Suprapubic skin (tissue), 4 donors: ENCODE data around the gene PRKN. TPM values are rescaled to one million over a fixed set of nuclear protein-coding genes. Genes with fewer than 3 reads are reported as not detected.

Experiments used
- DNase-seq, 2 donors: peaks; one replicate each; pipeline ENCODE4 v3.0.0-alpha.2; 2019; ENCODE audit warnings: low spot score in 2 of 2
- H3K27ac ChIP-seq: fragments of 200-600 bp; sonication (generic); one replicate; pipeline ENCODE4 v1.5.1; 2019
- H3K27me3 ChIP-seq: fragments of 200-600 bp; sonication (generic); one replicate; pipeline ENCODE4 v1.5.1; 2019
- H3K36me3 ChIP-seq: fragments of 200-600 bp; sonication (generic); one replicate; pipeline ENCODE4 v1.5.1; 2019
- H3K4me1 ChIP-seq: fragments of 200-600 bp; sonication (generic); one replicate; pipeline ENCODE4 v1.5.1; 2019
- H3K4me3 ChIP-seq: fragments of 200-600 bp; sonication (generic); one replicate; pipeline ENCODE4 v1.5.1; 2019; ENCODE audit warnings: mild to moderate bottlenecking
- H3K9me3 ChIP-seq: fragments of 200-600 bp; sonication (generic); one replicate; pipeline ENCODE4 v1.5.1; 2019
- EP300 ChIP-seq: sonication (generic); formaldehyde crosslinking; IDR thresholded peaks from one replicate; pipeline ENCODE4 v1.6.1; 2017; ENCODE audit warnings: antibody characterized with exemption
- POLR2A ChIP-seq, 2 donors: fragments of 450-650 bp; IDR thresholded peaks; one replicate each; pipeline ENCODE4 v1.6.1; 2017; ENCODE audit warnings: antibody characterized with exemption in 2 of 2, mild to moderate bottlenecking in 2 of 2, moderate library complexity in 2 of 2
- POLR2AphosphoS5 ChIP-seq, 3 donors: sonication (generic); formaldehyde crosslinking; IDR thresholded peaks; one replicate each; pipeline ENCODE4 v1.6.1; 2017; ENCODE audit warnings: antibody characterized with exemption in 3 of 3
- WGBS: methylation state at CpG from one replicate; pipeline ENCODE4 v1.1.5; 2018; 5-methylcytosine and 5-hydroxymethylcytosine counted together
- total RNA-seq, 4 donors: library from RNA; depleted of rRNA; stranded (reverse); fragments of >200 nt; gene quantifications; one replicate each; pipeline ENCODE4 v1.1.0, GENCODE V29; 2016
- TF ChIP-seq, protein P1 (sequence below), 2 donors: fragments of 200-600 bp in 1 of 2; fragments of 450-650 bp in 1 of 2; sonication (generic) in 1 of 2; IDR thresholded peaks; one replicate each; pipeline ENCODE4 v1.5.1; 2016 to 2019; ENCODE audit warnings: antibody characterized with exemption in 2 of 2, mild to moderate bottlenecking in 1 of 2, moderate library complexity in 1 of 2

Gene PRKN
- total RNA-seq, 4 donors from 2014 or later = 7.2 to 22.8 (median 14.4) TPM

DNA sequence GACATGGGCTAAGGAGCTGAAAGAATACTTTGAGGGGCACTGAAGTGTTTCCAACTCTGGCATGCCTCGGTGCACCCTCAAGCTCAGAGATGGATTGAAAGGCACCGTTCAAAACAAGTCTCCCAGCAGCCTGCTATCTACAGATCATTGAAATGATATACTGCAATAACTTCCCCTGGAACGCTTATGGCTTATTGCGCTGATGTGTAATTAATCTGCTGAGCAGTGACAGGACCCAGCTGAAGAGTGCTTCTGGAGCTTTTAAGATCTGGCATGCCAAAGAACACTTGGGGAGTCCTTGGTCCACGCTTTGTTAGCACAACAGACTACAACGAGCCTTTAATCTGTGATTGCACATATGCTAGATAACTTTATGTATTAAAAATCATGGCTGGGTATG, 708.2 kb downstream of the PRKN start:
- TF ChIP-seq POLR2AphosphoS5 (IDR thresholded peaks at IDR 0.05) = no peak
- no peak for TF ChIP-seq POLR2A (IDR thresholded peaks at IDR 0.05)
- TF ChIP-seq, protein P1, sequence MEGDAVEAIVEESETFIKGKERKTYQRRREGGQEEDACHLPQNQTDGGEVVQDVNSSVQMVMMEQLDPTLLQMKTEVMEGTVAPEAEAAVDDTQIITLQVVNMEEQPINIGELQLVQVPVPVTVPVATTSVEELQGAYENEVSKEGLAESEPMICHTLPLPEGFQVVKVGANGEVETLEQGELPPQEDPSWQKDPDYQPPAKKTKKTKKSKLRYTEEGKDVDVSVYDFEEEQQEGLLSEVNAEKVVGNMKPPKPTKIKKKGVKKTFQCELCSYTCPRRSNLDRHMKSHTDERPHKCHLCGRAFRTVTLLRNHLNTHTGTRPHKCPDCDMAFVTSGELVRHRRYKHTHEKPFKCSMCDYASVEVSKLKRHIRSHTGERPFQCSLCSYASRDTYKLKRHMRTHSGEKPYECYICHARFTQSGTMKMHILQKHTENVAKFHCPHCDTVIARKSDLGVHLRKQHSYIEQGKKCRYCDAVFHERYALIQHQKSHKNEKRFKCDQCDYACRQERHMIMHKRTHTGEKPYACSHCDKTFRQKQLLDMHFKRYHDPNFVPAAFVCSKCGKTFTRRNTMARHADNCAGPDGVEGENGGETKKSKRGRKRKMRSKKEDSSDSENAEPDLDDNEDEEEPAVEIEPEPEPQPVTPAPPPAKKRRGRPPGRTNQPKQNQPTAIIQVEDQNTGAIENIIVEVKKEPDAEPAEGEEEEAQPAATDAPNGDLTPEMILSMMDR (IDR thresholded peaks at IDR 0.05) = no peak
- TF ChIP-seq EP300 = no peak
- no peak for DNase-seq
- H3K27me3 ChIP-seq = no peaks in the 10 kb centered on the region
- no peak overlapping the region for H3K4me3 ChIP-seq
- no peaks in the 10 kb centered on the region for H3K36me3 ChIP-seq
- no peak overlapping the region for H3K27ac ChIP-seq
- H3K4me1 ChIP-seq = no peaks in the 10 kb centered on the region
- 18% methylated on average over 5 of the region's 6 CpGs for WGBS
- H3K9me3 ChIP-seq = no peaks in the 10 kb centered on the region

DNA sequence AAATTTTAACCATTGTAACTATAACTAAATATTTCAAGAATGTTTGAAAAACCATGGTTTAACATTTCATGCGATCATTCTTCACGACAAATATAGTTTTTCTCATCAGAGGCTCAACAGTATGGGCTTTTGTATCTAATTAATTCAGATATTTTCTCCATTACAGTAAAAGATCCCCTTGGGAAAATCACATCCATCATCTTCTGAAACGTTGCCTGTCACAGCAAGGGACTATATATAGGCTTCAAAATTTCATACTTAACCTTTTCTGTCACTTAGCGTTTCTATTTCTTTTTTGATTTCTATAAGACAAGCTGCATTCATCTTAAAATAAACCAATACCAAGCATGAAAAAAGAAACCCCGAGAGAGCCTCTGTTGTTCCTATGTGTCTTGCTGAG, 710.0 kb downstream of the PRKN start:
- DNase-seq = no peak
- WGBS = 46% methylated on average over 5 of the region's 5 CpGs
- H3K27ac ChIP-seq = no peak overlapping the region
- no peaks in the 10 kb centered on the region for H3K27me3 ChIP-seq
- H3K36me3 ChIP-seq = no peaks in the 10 kb centered on the region
- TF ChIP-seq, protein P1 (IDR thresholded peaks at IDR 0.05) = no peak
- no peak for TF ChIP-seq EP300
- TF ChIP-seq POLR2AphosphoS5 (IDR thresholded peaks at IDR 0.05) = no peak
- no peak for TF ChIP-seq POLR2A (IDR thresholded peaks at IDR 0.05)
- H3K4me1 ChIP-seq = no peaks in the 10 kb centered on the region
- H3K9me3 ChIP-seq = peaks cover 3% of the 10 kb centered on the region
- no peak overlapping the region for H3K4me3 ChIP-seq

DNA sequence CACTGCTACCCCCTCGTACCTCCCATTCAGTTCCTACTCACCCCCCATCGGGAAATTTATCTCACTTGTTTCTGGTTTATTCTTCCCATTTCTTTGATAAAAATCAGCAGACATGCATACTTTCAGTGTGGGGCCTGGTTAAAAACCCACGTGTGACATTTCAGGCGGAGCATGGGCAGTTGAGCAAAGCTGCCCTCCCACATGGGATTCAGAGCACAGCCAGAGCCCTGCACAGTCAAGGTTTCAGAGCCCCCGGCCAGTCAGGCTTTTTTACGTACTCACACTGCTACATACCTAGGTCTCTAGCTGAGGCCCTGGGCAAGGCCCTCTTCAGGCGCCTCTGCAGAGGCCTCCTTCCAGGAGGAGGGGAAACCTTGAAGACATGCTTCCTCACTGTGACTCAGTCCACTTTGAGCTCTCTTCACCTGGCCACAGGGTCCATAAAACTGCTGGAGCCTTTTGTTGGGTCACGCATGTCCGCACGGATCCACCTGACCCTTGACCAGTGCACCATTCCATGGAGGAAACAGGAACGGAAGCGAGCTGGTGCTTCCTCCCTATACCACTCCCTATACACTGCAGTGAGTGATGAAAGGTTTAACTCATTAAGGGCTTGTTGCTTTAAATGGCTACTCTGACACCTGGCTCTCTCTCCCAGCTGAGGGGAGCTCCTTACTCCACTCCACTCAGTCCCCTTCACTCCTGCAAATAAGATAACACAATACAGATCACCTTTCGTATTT, 713.3 kb downstream of the PRKN start:
- H3K4me1 ChIP-seq = no peaks in the 10 kb centered on the region
- TF ChIP-seq, protein P1 (IDR thresholded peaks at IDR 0.05) = no peak
- TF ChIP-seq EP300 (no peak), POLR2AphosphoS5 (IDR thresholded peaks at IDR 0.05) (no peak), POLR2A (IDR thresholded peaks at IDR 0.05) (no peak)

DNA sequence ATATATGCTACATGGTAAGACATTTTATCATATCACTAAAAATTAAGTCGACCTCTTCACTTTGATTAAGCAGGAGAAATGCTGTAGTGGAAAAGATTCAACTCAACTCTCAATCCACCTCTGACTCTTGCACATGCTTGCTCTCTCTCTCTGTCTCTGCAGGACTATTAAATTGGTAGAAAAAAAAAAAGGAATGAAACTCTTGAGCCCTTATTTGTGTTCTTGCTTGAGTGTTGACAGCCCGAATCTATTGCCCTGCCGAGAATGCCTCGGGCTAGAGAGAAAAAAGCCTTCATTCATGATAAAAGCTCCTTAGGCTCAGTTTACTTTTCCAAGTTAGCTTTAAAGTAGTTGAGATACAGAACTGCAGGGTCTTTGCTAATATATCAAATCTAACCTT, 722.2 kb downstream of the PRKN start:
- Histone ChIP-seq H3K9me3 (no peaks in the 10 kb centered on the region), H3K27me3 (no peaks in the 10 kb centered on the region), H3K4me3 (no peak overlapping the region), H3K4me1 (no peaks in the 10 kb centered on the region), H3K36me3 (no peaks in the 10 kb centered on the region), H3K27ac (no peak overlapping the region)
- TF ChIP-seq POLR2AphosphoS5 (IDR thresholded peaks at IDR 0.05) = no peak
- no peak for TF ChIP-seq EP300
- TF ChIP-seq POLR2A (IDR thresholded peaks at IDR 0.05) = no peak
- TF ChIP-seq, protein P1 (IDR thresholded peaks at IDR 0.05) = no peak
- WGBS = 68% methylated on average over 4 of the region's 4 CpGs
- DNase-seq = no peak

More for the DNA sequence above, 713.3 kb downstream of the PRKN start:
- H3K36me3 ChIP-seq = no peaks in the 10 kb centered on the region
- DNase-seq = no peak
- no peaks in the 10 kb centered on the region for H3K27me3 ChIP-seq
- 87% methylated on average over 13 of the region's 13 CpGs for WGBS
- peaks cover 3% of the 10 kb centered on the region for H3K9me3 ChIP-seq
- no peak overlapping the region for H3K27ac ChIP-seq
- no peak overlapping the region for H3K4me3 ChIP-seq

DNA sequence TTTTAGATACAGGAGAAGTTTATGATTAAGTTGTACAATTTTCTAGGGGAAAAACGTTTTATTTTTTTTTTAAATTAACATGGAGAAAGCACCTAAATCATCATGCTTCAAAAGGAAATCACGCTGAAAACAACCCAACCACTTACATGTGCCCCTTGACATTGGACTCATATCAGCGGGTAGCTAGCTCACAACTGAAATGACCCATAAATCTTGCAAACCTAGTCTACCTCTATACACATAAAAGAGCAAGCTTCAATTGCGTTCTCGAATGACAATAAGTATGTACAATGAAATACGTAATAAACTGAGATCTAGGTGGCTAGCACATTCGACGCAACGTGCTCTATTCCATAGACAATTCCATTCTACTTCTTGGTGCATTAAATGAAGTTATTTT, 730.8 kb downstream of the PRKN start:
- 71% methylated on average over 9 of the region's 9 CpGs for WGBS
- TF ChIP-seq POLR2A (IDR thresholded peaks at IDR 0.05) (no peak), EP300 (no peak), POLR2AphosphoS5 (IDR thresholded peaks at IDR 0.05) (no peak)
- TF ChIP-seq, protein P1 (IDR thresholded peaks at IDR 0.05) = no peak
- DNase-seq = no peak

More for the DNA sequence above, 730.8 kb downstream of the PRKN start:
- Histone ChIP-seq H3K27me3 (no peaks in the 10 kb centered on the region), H3K36me3 (no peaks in the 10 kb centered on the region), H3K9me3 (peaks cover 4% of the 10 kb centered on the region), H3K27ac (no peak overlapping the region), H3K4me1 (no peaks in the 10 kb centered on the region), H3K4me3 (no peak overlapping the region)
